ENCODE results near the gene HS6ST3.

The HS6ST3 gene

GRCh38 chr13:96851856-96852445, 762.0 kb downstream of the HS6ST3 start:
- CTCF ChIA-PET = no interaction called here
- POLR2A ChIA-PET = no interaction called here
- no peak for TF ChIP-seq CTCF (IDR thresholded peaks at IDR 0.05; ENCODE audit: control extremely low read depth, extremely low read depth, low read depth, missing control alignments)
- no peak for DNase-seq (ENCODE audit: extremely low spot score)

- DNase-seq (ENCODE audit: extremely low spot score) = no peak
- TF ChIP-seq CTCF (IDR thresholded peaks at IDR 0.05; ENCODE audit: control extremely low read depth, extremely low read depth, low read depth, missing control alignments) = no peak
- ChIA-PET CTCF (interaction anchor here (1.2 kb wide), 1 partner anchor 10 kb away, joined by 3 read pairs; no protein-coding TSS in a partner anchor), POLR2A (no interaction called here)
Measured at GRCh38 chr13:96858133-96858826, 768.4 kb downstream of the HS6ST3 start.

- ChIA-PET CTCF (interaction anchor here (1.2 to 2.3 kb wide), 2 partner anchors 10 to 43 kb away, joined by 3 to 7 read pairs; no protein-coding TSS in a partner anchor), POLR2A (no interaction called here)
- no peak for DNase-seq (ENCODE audit: extremely low spot score)
- TF ChIP-seq CTCF (IDR thresholded peaks at IDR 0.05; ENCODE audit: control extremely low read depth, extremely low read depth, low read depth, missing control alignments) = no peak
Measured at GRCh38 chr13:96860882-96861281, 771.0 kb downstream of the HS6ST3 start.

GRCh38 chr13:96862093-96862492, 772.2 kb downstream of the HS6ST3 start:
- no peak for TF ChIP-seq CTCF (IDR thresholded peaks at IDR 0.05; ENCODE audit: control extremely low read depth, extremely low read depth, low read depth, missing control alignments)
- no peak for DNase-seq (ENCODE audit: extremely low spot score)
- CTCF ChIA-PET = interaction anchor here (1.2 to 2.3 kb wide), 2 partner anchors 9 to 45 kb away, joined by 3 to 7 read pairs; no protein-coding TSS in a partner anchor
- POLR2A ChIA-PET = no interaction called here

DNA sequence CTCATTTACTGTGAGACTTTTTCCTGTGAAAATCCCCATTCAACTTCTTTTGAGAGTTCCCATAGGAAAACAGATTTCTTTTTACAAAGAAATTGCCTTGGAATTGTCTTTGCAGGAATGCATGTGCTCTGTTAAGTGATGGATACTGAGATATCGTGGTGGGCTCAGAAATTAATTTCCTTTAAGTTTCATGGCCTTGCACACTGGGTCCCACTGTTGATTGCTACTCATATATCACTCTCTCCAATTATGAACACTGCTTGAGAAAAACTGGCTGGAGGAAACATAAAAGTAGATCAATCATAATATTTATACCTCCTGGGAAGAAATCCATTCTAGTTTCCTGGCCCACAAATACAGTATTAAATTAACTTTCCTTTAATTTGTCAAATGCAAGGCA, 773.1 kb downstream of the HS6ST3 start:
- DNase-seq (ENCODE audit: extremely low spot score) = no peak
- no peak for TF ChIP-seq CTCF (IDR thresholded peaks at IDR 0.05; ENCODE audit: control extremely low read depth, extremely low read depth, low read depth, missing control alignments)
- CTCF ChIA-PET = no interaction called here
- POLR2A ChIA-PET = no interaction called here

GRCh38 chr13:96871469-96871868, 781.6 kb downstream of the HS6ST3 start:
- POLR2A ChIA-PET = no interaction called here
- no peak for DNase-seq (ENCODE audit: extremely low spot score)

More at GRCh38 chr13:96871469-96871868, 781.6 kb downstream of the HS6ST3 start:
- TF ChIP-seq CTCF (IDR thresholded peaks at IDR 0.05; ENCODE audit: control extremely low read depth, extremely low read depth, low read depth, missing control alignments) = no peak
- CTCF ChIA-PET = interaction anchor here (1.5 kb wide), 1 partner anchor 10 kb away, joined by 7 read pairs; no protein-coding TSS in a partner anchor

Data from GM10248 (cell line).